Femur (tissue), 1 donor: ENCODE data around the gene FLVCR2.
"Not testable (repeated sequence)": the region's sequence is repeated elsewhere in the genome, so short reads cannot be mapped to it uniquely, and the experiment has no call there.

Experiments used
- DNase-seq: peaks from one replicate; pipeline ENCODE4 v3.0.0-alpha.2; 2017

Gene FLVCR2

GRCh38 chr14:75672605-75673192 is 94.3 kb downstream of the FLVCR2 start:
- no peak for DNase-seq

- no peak for DNase-seq
Observed at GRCh38 chr14:75673345-75674035, 95.1 kb downstream of the FLVCR2 start.

- no peak for DNase-seq
Observed at GRCh38 chr14:75675265-75675960, 97.0 kb downstream of the FLVCR2 start.

GRCh38 chr14:75685910-75686309 is 107.5 kb downstream of the FLVCR2 start:
- no peak for DNase-seq

- DNase-seq: peak; percentile 79
Observed at GRCh38 chr14:75689012-75689411, 110.6 kb downstream of the FLVCR2 start.

- no peak for DNase-seq
Observed at GRCh38 chr14:75690010-75690409, 111.6 kb downstream of the FLVCR2 start.

GRCh38 chr14:75695025-75695424 is 116.6 kb downstream of the FLVCR2 start:
- not testable (repeated sequence) for DNase-seq

GRCh38 chr14:75697386-75697785 is 119.0 kb downstream of the FLVCR2 start:
- no peak for DNase-seq
